Stimulated activated CD4-positive, alpha-beta T cell treated with anti-CD3 and anti-CD28 coated beads, Interleukin-4, amount 100 ng/mL, for 1 hour (primary cell): ENCODE measurements around the gene TUBA4B.
"Not testable (repeated sequence)": the region's sequence is repeated elsewhere in the genome, so short reads cannot be mapped to it uniquely, and the experiment has no call there.

Experiments used
- DNase-seq: peaks from one replicate; pipeline ENCODE4 v3.0.0-alpha.2; 2020

TUBA4B gene

DNA sequence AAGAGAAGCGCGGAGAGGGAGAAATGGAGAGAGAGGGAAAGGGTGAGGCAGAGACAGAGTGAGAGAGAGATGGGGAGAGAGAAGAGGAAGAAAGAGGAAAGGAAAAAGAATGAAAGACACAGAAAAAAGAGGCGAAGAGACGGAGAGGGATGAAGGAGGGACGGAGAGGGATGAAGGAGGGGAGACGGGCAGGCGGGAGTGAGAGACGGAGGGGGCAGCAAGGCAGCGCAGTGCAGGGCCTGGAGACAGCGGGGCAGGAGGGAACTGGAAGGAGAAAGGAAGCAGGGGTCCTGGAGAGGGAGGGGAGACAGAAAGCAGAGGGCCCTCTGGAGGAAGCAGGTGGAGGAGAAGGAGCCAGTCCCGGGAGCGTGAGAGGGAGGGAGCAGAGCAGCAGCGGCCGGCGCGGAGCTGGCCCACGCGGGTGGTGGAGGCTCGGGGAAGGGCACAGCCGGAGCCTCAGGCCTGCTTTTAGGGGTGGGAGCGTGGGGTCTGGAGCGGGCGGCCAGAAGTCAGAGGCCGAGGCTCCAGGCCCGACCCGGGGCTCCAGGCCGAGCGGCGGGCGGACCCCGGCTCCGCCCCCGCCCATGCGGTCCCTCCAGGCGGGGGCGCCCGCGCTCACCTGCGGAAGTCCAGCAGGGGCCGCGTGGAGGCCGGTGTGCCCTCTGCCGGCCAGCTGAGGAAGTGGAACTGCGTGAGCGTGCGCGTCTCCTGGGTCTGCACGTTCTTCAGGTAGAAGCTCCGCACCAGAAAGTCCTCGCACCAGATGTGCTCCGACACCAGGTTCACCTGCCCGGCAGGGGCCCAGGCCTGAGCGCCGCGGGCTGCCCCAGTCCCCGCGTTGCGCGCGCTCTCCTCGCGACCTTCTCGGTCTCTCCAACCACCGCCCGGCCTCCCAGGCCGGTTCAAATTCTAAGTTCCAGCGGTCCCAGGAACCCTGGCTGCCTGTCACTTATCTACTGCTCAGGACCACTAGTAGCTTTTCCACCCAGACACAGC is 41.6 kb downstream of the TUBA4B start:
- DNase-seq: peak; percentile 89

DNA sequence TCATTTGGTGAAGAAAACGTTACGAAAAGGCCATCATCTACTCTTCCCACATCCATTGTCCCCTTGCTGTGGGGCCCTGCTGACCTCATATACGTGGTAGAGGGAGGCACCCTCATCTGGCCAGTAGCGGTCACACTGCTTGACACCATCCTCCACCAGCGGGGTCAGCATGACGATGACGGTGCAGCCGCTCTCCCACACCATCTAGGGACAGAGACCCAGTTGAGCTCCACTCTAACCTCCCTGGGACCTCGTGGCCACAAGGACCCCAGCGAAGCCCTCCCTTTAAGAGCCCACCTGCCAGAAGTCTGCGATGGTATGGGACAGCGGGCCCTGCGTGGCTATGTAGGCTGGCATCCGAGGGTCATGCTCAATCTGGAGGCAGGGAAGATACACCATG is 43.1 kb downstream of the TUBA4B start:
- no peak for DNase-seq

DNA sequence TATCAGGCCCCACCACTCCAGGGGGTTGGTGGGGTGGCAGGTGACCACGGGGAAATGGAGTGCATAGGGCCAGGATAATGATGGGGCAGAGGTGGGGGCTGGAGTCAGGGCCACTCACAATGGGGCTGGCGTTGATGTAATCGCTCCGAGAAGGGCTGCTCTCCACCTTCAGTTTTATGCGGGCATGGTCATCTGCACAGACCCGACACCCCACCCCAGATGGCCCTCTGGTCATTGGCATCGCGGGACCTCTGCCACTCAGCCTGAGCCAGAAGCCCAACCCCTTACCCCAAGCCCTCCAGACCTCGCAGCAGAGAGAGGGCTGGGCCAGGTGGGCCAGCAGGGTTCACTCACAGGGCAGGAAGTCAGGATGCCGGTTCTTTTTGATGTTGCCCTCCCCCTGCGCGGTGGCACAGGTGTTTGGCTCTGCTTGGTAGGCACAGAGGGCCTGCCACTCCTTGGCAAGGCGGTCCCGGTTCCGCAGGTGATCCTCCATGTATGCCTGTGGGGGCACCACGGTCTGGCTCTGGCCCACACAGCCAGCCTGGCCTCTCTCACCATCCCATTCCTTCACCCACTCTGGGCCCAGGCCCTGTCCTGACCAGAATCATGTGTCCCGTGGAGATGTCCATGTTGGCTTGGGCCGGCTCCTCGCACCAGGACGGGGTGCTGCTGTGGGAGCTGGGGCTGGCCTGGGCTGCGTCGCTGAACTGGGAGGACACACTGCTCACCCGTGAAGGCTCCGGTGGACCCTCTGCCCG is 43.8 kb downstream of the TUBA4B start:
- DNase-seq: no peak

DNA sequence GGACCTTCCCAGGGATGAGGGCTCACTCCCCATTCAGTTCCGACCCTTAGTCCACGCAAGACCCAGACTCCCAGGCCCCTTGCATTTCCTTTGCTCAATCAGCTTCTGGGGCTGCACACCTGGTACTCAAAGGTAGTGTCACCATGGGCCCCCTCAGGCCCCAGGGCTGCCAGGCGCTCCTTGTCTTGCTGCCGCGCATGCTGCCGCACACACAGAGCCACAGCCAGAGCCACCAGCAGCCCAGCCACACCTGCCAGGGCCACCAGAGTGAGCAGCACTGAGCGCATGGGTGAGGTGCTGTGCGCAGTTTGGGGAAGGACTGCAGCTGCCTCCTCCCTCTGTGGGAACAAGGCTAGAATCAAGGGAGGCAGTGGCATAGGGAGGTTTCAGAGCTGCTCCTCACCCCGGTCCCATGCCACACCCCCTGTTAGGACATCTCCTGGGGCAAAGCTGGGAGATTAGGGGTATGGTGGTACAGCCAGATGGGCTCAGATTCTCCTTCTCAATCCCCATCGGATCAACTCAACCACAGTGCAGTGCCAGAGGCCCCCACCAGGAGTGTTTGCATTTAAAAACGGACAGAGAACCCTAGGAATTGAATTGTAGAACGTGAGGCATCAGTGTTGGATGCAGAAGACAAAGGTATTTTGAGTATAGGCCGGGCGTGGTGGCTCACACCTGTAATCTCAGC is 44.9 kb downstream of the TUBA4B start:
- no peak for DNase-seq

DNA sequence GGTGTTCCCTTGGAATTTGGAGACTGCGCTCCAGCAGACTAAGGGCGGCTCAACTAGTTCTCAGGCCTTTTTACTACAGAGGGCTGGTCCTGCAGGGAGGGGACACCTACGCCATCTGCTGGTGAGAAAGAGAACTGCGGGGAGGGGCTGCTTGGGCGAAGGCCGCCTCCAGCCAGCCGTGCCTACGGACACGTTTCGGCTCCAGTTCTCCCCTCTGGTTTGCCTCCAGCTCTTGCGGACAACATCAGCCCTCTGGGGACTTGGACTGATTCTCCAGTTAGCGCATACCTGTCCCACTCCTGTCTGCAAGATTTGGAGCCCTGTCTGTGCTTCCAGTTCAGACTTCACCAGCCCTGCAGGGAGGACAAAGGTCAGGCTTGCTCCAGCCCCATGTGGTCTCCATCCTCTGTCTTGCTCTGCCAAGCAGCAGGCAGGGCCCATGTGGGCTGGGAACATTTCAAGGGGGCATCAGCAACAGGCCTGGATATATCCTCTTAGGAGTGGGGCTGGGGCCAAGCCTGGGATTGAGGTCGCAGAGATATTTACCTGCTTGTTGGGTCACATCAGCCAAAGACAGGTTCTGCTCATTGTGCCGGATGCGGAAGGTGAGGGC is 45.8 kb downstream of the TUBA4B start:
- peak; percentile 89 for DNase-seq

DNA sequence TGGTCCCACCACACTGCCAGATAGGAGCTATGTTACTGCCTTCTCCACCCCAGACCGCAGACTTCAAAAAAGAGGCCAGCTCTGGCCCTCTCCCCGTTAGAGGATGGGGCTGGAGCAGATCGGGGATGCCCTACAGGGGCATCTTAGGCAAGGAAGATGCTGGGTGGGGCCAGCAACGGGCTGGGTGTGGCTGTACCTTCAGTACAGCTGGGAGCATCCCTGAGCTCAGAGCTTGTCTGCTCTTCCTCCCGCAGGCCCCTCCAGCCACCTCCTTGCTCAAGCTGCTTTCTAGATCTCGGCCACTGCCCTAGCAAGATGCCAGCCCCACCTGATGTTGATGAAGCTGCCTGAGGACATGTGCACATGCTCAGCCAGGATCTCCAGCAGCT is 46.3 kb downstream of the TUBA4B start:
- DNase-seq: no peak

DNA sequence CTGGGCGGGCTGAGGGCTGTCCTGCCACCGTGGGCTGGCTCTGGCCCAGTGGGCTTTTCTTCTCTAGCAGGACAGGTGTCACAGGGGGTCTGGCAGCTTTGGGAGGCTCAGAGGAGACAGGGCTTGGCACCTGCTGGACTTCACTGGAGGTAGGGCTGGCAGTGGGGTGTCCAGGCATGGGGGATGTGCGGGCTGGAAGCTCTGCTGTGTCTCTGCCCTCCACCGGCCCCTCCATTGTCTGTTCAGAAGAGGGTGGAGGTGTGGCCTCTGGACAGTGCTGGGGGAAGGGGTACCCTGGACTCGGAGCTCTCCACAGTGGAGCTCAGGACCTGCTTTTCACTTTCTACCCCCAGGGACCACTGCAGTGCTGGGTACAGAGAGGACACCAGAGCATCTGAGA is 47.0 kb downstream of the TUBA4B start:
- DNase-seq: no peak

DNA sequence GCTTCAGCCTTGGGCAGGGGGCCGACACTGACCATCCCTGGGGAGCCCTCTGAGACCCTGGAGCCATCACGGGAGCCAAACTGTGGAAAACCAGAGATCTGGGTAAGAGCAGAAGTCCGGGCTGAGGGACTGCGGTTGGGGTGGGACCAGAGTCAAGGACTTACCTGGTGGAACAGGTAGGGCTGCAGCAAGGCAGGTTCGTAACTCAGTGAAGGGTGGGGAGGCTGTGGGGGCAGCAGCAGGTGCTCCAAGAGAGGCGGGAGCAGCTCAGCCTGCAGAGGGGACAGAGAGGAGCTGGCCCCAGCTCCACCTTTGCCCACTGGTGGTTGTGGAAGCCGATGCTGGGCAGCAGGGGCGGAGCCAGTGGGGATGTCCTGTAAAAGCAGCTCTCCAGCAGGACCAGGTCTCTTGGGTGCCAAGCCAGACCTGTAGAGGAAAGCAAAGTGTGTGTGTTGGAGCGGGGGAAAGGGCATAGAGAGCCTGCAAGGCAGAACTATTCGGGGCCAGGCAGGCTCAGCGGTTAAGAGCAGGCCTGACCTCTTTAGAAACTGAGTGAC is 49.4 kb downstream of the TUBA4B start:
- DNase-seq: no peak

DNA sequence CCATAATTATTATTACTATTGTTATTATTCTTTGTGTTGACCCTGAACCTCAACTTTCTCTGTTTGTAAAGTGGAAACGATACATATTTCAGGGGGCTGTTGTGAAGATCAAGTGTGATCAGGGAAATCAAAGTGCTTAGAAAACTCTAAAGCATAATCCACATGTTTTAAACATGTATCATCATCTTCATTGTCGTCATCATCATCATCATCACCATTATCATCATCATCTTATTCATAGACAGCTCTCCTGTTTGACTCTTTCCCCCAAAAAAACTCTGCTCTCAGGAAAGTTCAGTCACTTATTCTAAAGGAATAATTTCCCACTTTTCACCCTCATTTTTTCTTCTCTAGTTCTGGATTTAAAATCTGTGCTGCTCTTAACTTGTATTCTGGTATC is 51.2 kb downstream of the TUBA4B start:
- no peak for DNase-seq

DNA sequence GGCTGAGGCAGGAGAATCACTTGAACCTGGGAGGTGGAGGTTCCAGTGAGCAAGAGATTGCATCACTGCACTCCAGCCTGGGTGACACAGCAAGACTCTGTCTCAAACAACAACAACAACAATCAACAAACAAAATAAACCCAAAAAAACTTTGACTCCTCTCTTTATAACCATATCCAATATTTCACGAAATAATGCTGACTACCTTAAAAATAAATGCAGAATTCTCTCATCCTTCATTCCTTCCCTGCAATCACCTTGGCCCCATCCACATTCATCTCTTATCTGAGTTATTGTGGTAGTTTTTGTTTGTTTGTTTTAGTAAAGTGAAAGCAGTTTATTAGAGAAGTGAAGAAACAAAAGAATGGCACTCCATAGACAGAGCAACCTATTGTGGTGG is 53.0 kb downstream of the TUBA4B start:
- no peak for DNase-seq

DNA sequence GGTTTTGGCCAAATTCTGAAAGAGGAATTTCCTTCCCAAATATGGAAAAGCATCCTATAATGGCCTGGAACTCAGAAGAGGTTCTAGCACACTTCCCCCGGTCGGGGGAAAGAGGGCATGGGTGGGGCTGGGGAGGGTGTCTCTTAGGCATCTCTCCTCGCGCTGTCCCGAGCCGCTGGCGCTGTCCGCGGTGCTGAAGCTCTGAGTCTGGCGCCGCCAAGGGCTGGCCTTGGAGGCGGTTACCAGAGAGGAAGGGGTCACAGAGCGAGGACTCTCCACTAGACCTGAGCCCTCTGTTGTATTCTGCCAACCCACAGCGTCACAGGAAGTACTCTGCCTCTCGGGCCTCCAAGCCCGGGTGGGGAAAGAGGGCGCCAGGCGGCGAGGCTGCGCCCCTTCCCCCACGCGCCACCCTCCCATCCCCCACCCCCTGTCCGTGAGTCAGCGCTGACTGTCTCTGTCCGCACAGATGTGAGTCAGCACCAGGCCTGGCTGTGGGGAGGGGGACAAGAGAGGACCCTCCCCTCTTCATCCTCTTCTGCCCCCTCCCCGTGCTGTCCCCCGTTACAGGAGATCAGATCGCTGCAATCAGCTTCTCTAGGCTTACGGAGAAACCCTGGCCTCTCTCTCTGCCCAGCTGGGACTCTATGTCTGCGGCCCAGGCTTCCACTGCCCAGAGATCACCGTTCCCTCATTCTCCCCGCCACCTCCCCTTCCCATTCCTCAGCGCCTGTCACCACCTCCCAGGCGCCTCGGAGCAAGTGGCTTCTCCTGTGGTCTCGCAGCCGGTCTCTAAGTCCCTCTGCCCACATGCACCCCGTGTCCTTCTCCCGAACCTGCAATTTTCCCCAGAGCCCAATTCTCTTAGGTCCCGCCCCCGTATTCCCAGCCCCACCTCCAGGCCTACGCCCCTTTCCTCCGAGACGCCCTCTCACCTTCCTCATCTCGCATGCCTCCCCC is 55.4 kb downstream of the TUBA4B start:
- peak; percentile 72 for DNase-seq

DNA sequence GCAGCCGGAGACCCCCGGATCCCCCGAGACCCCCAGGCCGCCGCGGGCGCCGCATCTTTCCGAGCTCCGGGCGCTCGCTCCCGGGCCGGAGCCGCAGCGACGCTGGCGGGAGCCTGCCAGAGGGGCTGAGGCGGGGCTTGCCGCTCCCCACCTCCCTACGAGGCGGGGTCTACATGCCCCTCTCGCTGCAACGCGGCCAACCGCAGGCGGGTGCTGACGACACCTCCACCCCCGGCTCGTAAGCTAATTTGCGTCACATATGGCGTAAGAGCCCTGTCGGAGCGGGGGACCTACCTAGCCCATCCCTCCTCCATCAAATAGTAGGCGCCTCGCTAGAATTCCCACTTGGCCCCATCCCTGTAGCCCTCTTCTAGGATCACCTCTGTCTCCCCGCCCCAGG is 56.2 kb downstream of the TUBA4B start, which contains the start of gene PTPRN:
Gene PTPRN (minus strand): TSS at position 124 of the 400 bp plus-strand sequence. CDS start 69 bp downstream, at position 55.
- no peak for DNase-seq

DNA sequence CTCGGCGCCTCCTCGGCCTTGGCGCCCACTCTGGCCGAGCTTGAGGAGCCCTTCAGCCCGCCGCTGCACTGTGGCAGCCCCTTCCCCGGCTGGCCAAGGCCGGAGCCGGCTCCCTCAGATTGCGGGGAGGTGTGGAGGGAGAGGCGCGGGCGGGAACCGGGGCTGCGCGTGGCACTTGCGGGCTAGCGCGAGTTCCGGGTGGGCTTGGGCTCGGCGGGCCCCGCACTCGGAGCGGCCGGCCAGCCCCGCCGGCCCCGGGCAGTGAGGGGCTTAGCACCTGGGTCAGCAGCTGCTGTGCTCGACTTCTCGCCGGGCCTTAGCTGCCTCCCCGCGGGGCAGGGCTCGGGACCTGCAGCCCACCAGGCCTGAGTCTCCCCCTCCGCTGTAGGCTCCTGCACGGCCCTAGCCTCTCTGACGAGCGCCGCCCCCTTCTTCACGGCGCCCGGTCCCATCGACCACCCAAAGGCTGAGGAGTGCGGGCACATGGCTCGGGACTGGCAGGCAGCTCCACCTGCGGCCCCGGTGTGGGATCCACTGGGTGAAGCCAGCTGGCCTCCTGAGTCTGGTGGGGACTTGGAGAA is 59.7 kb downstream of the TUBA4B start:
- not testable (repeated sequence) for DNase-seq

DNA sequence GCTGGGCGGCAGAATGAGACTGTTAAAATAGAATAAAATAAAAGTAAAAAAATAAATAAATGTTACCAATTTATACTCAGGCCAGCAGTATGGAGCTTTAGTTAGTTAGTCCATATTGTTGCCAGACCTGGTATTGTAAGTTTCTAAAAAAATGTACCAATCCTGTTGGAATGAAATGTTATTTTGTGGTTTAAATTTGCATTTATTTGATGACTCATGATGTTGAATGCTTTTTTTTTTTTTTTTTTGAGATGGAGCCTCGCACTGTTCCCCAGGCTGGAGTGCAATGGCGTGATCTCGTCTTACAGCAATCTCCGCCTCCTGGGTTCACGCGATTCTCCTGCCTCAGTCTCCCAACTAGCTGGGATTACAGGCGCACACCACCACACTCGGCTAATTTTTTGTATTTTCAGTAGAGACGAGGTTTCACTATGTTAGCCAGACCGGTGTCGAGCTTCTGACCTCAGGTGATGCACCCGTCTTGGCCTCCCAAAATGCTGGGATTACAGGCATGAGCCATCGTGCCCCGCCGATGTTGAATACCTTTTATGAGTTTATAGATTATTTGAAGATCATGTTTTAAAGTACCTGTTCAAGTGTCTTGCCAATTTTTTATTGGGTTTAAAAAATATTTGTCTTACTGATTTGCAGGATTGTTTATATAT is 61.9 kb downstream of the TUBA4B start:
- no peak for DNase-seq
